OCI-LY1 (cell line): ENCODE data around the gene PRKCZ.

Source experiments
- H2AFZ ChIP-seq: fragments of 200-600 bp; sonication (generic), shearing (Covaris generic); 2 replicates; pipeline ENCODE4 v1.6.0; 2014; ENCODE audit warnings: antibody characterized with exemption, mild to moderate bottlenecking, low read length
- H3F3A ChIP-seq: fragments of 200-600 bp; sonication (generic), shearing (Covaris generic); 2 replicates; pipeline ENCODE4 v1.6.0; 2014; ENCODE audit warnings: mild to moderate bottlenecking, antibody characterized with exemption, low read length, moderate library complexity; ENCODE audit not compliant: insufficient read depth
- H3K27ac ChIP-seq: fragments of 200-600 bp; sonication (generic); 2 replicates; pipeline ENCODE4 v1.5.1; 2014; ENCODE audit warnings: low read length, mixed run types, mild to moderate bottlenecking, low read depth; ENCODE audit not compliant: poor library complexity, severe bottlenecking
- H3K27me3 ChIP-seq: fragments of 200-600 bp; sonication (generic); 2 replicates; pipeline ENCODE4 v1.6.0; 2014; ENCODE audit warnings: antibody characterized with exemption, mild to moderate bottlenecking, low read length, moderate library complexity; ENCODE audit not compliant: insufficient read depth
- H3K36me3 ChIP-seq: fragments of 200-600 bp; sonication (generic); 2 replicates; pipeline ENCODE4 v1.6.1; 2014; ENCODE audit warnings: mild to moderate bottlenecking, antibody characterized with exemption, low read length, moderate library complexity, mixed read lengths; ENCODE audit not compliant: insufficient read depth
- H3K4me1 ChIP-seq: fragments of 200-600 bp; sonication (generic); 2 replicates; pipeline ENCODE4 v1.5.1; 2014; ENCODE audit warnings: mild to moderate bottlenecking, low read length, moderate library complexity; ENCODE audit not compliant: insufficient read depth, severe bottlenecking
- H3K4me2 ChIP-seq: fragments of 200-600 bp; sonication (generic), shearing (Covaris generic); 2 replicates; pipeline ENCODE4 v1.6.1; 2014; ENCODE audit warnings: low read length
- H3K4me3 ChIP-seq: fragments of 200-600 bp; sonication (generic); 2 replicates; pipeline ENCODE4 v1.5.1; 2014; ENCODE audit warnings: low read length, low read depth, mild to moderate bottlenecking, mixed read lengths; ENCODE audit not compliant: poor library complexity, severe bottlenecking
- H3K79me2 ChIP-seq: fragments of 200-600 bp; shearing (Covaris generic); 2 replicates; pipeline ENCODE4 v1.6.1; 2016; ENCODE audit warnings: mixed run types, low read length, mixed read lengths; ENCODE audit not compliant: insufficient read depth
- H3K9ac ChIP-seq: fragments of 200-600 bp; sonication (generic), shearing (Covaris generic); 2 replicates; pipeline ENCODE4 v1.6.1; 2014; ENCODE audit warnings: mild to moderate bottlenecking, low read length, mixed read lengths
- H3K9me2 ChIP-seq: fragments of 200-600 bp; sonication (generic), shearing (Covaris generic); 2 replicates; pipeline ENCODE4 v1.6.1; 2014; ENCODE audit warnings: low read depth, mild to moderate bottlenecking, low read length, mixed read lengths
- H3K9me3 ChIP-seq: fragments of 200-600 bp; shearing (Covaris generic); 2 replicates; pipeline ENCODE4 v1.6.1; 2014; ENCODE audit warnings: low read length, mixed read lengths
- H4K20me1 ChIP-seq: fragments of 200-600 bp; sonication (generic), shearing (Covaris generic); 2 replicates; pipeline ENCODE4 v1.6.0; 2016; ENCODE audit warnings: mild to moderate bottlenecking, low read length; ENCODE audit not compliant: insufficient read depth
- CTCF ChIP-seq: fragments of 200-600 bp; sonication (generic), shearing (Covaris generic); IDR thresholded peaks from 2 replicates; pipeline ENCODE4 v1.5.1; 2017; ENCODE audit warnings: mild to moderate bottlenecking, antibody characterized with exemption, low read length, moderate library complexity, mixed read lengths
- EZH2 ChIP-seq: fragments of 200-600 bp; sonication (generic), shearing (Covaris generic); IDR thresholded peaks from 2 replicates; pipeline ENCODE4 v1.8.0; 2017; ENCODE audit warnings: borderline replicate concordance, mixed run types, mild to moderate bottlenecking, antibody characterized with exemption, low read length, moderate library complexity, mixed read lengths

PRKCZ gene

DNA sequence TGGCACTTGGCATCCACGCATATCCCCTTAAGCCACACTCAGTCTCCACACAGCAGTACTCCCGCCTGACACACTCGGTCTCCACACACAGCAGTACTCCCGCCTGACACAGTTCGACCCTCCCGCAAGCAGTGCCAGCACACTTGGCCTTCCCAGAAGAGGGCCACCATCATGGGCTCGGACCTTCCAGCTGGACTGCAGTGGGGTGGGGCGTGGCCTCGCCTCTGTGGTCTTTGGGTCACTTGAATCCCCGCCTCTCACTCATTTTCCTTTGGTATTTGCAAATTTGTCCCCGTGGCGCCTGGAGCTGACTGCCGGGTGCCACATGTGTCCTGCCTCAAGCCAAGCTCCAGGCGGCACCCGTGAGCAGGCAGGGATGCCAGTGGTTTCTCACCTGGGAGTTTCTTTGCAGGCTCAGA is 80.7 kb downstream of the PRKCZ start:
- TF ChIP-seq CTCF (no peak), EZH2 (no peak)
- Histone ChIP-seq H3K4me2 (no peak overlapping the region), H3K4me3 (no peak overlapping the region), H3F3A (no peaks in the 10 kb centered on the region), H3K4me1 (peaks cover 7% of the 10 kb centered on the region), H3K27me3 (no peaks in the 10 kb centered on the region; the same call in 1 of the 2 replicates), H3K27ac (no peak overlapping the region), H3K9me3 (no peaks in the 10 kb centered on the region), H2AFZ (no peak overlapping the region), H3K36me3 (no peaks in the 10 kb centered on the region), H3K9me2 (no peaks in the 10 kb centered on the region), H3K79me2 (no peaks in the 10 kb centered on the region), H4K20me1 (no peaks in the 10 kb centered on the region), H3K9ac (no peak overlapping the region)

DNA sequence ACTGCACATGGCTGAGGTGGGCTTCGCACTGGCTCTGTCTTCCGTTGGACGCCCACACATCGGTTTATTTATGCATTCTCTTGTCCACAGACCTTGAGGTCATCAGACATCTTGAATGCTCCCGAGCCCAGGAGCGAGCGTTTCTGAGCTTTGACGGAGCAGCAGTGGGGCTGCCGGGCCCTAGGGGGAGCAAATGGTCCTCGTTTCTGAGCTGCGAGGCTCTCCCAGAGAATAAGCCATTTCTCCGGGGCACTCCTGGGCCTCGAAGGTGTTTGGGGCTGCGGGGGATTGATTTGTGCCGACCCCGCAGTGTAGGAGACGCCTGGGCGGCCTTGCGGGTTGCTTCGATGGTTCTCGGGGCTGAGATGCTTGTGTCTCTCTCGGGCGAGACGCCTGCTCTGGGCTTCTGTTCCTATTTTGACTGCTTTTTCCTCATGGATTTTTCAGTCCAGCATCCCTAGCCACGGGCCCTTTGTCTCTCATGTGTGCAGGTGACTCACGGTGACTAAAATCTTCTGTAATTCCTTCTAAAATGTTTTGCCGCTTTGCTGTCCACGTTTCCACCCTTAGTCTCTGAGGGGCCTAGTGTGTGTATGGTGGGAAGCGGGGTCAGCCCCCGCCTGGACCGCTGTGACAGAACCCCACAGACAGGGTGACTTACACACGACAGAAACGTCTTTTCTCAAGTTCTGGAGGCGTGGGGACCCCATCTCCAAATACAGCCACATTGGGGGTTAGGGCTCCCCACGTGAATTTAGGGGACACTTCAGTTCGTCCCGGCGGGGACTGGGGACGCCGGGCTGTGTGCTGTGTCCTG is 82.2 kb downstream of the PRKCZ start:
- TF ChIP-seq CTCF = no peak
- TF ChIP-seq EZH2 = no peak
- no peaks in the 10 kb centered on the region for H3K9me3 ChIP-seq
- no peaks in the 10 kb centered on the region for H3F3A ChIP-seq
- no peak overlapping the region; the same call in 1 of the 2 replicates for H3K9ac ChIP-seq
- no peaks in the 10 kb centered on the region for H3K36me3 ChIP-seq
- H3K27me3 ChIP-seq = no peaks in the 10 kb centered on the region; the same call in 1 of the 2 replicates
- H3K4me3 ChIP-seq = peak overlapping the region; percentile 50
- H4K20me1 ChIP-seq = no peaks in the 10 kb centered on the region
- no peaks in the 10 kb centered on the region for H3K9me2 ChIP-seq
- no peaks in the 10 kb centered on the region for H3K79me2 ChIP-seq
- peaks cover 7% of the 10 kb centered on the region for H3K4me1 ChIP-seq
- no peak overlapping the region for H2AFZ ChIP-seq
- no peak overlapping the region for H3K27ac ChIP-seq
- peak overlapping the region; percentile 54 for H3K4me2 ChIP-seq

DNA sequence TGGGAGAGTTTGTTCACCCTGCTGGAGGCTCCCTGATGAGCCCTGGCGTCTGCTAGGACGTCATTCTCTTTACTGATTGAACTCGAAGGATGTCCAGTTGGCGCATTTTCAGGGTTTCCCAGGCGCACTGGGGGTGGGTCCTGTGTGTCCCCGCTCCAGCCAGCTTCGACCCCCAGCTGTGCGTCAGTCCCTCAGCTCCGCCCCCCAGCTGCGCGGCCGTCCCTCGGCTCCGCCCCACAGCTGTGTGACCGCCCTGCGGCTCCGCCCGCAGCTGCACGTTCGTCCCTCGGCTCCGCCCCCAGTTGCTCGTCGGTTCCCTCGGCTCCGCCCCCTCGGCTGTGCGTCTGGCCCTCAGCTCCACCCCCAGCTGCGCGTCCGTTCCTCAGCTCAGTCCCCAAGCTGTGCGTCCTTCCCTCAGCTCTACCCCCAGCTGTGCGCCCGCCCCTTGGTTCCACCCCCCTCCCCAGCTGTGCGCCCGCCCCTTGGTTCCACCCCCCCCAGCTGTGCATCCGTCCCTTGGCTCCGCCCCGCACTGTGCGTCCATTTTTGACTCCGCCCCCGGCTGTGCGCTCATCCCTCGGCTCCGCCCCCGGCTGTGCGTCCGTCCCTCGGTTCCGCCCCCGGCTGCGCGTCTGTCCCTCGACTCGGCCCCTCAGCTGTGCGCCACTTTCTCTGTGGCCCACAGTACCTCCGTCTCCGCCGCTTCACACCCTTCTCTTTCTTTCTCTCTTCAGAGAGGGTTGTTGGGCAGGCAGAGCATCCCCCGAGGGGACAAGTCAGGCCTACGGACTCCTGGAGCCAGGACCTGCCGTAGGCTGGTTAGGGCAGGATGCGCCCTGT is 83.0 kb downstream of the PRKCZ start:
- Histone ChIP-seq H3K4me2 (peak overlapping the region; percentile 54), H3K27ac (no peak overlapping the region), H3K4me3 (peak overlapping the region; percentile 50), H4K20me1 (no peaks in the 10 kb centered on the region), H3F3A (no peaks in the 10 kb centered on the region), H3K4me1 (peaks cover 7% of the 10 kb centered on the region), H2AFZ (no peak overlapping the region), H3K9me2 (no peaks in the 10 kb centered on the region), H3K9me3 (no peaks in the 10 kb centered on the region), H3K9ac (no peak overlapping the region; the same call in 1 of the 2 replicates), H3K36me3 (no peaks in the 10 kb centered on the region), H3K27me3 (no peaks in the 10 kb centered on the region; the same call in 1 of the 2 replicates), H3K79me2 (no peaks in the 10 kb centered on the region)
- TF ChIP-seq EZH2 (no peak), CTCF (no peak)
